ENCODE results near the gene TTC6.

GRCh38 chr14:37591941-37592481 is 3.4 kb upstream of the TTC6 start:
- TF ChIP-seq CHD1 (IDR thresholded peaks at IDR 0.05; ENCODE audit: low read depth, low read length) (no peak), RCOR1 (IDR thresholded peaks at IDR 0.05; ENCODE audit: insufficient replicate concordance, low read length) (no peak), MXI1 (IDR thresholded peaks at IDR 0.05; ENCODE audit: borderline replicate concordance, low read depth, low read length) (no peak), CTCF (conservative IDR thresholded peaks at IDR 0.05; ENCODE audit: low read depth, low read length) (no peak), RFX5 (IDR thresholded peaks at IDR 0.05; ENCODE audit: low read depth, low read length) (no peak), POLR2A (IDR thresholded peaks at IDR 0.05; ENCODE audit: low read depth, low read length) (no peak)

Measured in IMR-90 (cell line).